Prostate gland (tissue), 2 donors: ENCODE measurements around the gene CDC7.

ENCODE experiments used
- POLR2A ChIP-seq: fragments of 450-650 bp; IDR thresholded peaks from one replicate; pipeline ENCODE4 v1.6.1; 2016; ENCODE audit warnings: antibody characterized with exemption, mild to moderate bottlenecking
- POLR2AphosphoS5 ChIP-seq: sonication (generic); formaldehyde crosslinking; IDR thresholded peaks from one replicate; pipeline ENCODE4 v1.6.1; 2017; ENCODE audit warnings: antibody characterized with exemption
- TF ChIP-seq, protein P1 (sequence below), 4 experiments: fragments of 200-600 bp in 2 of 4; fragments of 450-650 bp in 2 of 4; sonication (generic) in 2 of 4; IDR thresholded peaks; 1 replicate in 3 of 4; 2 replicates in 1 of 4; pipeline ENCODE4 v1.5.1; 2016 to 2019; ENCODE audit warnings: antibody characterized with exemption in 4 of 4, mild to moderate bottlenecking in 2 of 4, moderate library complexity in 2 of 4

DNA sequence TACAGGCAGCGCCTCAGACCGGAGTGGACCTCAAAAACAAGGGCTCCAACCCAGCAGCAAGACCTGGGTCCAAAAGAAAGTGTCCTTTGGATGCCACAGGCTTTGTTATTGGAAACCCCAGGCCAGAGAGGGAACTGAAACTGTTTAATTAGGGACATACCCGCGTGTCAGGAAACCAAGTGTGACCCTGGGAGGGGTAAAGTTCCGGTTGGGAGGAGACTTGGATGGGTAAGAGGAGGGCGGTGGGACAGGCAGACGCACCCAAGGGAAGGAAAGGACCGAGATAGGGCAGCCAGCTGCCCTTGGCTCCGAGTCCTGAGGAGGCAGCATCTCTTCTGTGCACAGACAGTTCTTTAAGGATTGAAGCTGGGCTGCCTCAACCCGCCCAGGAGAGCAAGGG lies 71.4 kb downstream of the CDC7 start:
- TF ChIP-seq, protein P1, sequence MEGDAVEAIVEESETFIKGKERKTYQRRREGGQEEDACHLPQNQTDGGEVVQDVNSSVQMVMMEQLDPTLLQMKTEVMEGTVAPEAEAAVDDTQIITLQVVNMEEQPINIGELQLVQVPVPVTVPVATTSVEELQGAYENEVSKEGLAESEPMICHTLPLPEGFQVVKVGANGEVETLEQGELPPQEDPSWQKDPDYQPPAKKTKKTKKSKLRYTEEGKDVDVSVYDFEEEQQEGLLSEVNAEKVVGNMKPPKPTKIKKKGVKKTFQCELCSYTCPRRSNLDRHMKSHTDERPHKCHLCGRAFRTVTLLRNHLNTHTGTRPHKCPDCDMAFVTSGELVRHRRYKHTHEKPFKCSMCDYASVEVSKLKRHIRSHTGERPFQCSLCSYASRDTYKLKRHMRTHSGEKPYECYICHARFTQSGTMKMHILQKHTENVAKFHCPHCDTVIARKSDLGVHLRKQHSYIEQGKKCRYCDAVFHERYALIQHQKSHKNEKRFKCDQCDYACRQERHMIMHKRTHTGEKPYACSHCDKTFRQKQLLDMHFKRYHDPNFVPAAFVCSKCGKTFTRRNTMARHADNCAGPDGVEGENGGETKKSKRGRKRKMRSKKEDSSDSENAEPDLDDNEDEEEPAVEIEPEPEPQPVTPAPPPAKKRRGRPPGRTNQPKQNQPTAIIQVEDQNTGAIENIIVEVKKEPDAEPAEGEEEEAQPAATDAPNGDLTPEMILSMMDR (IDR thresholded peaks at IDR 0.05), result no peak
- TF ChIP-seq POLR2A, result no peak
- no peak for TF ChIP-seq POLR2AphosphoS5
